Activated T-cell treated with anti-CD3 and anti-CD28 coated beads, Interleukin-2, amount 50 U/mL, for 48 hours (primary cell): ENCODE measurements around the gene ARSG.

Source experiments
- DNase-seq, 2 experiments: peaks; one replicate each; pipeline ENCODE4 v3.0.0-alpha.2; 2020

The ARSG gene

GRCh38 chr17:68456339-68457167 is 165.3 kb downstream of the ARSG start:
- no peak for DNase-seq

- no peak for DNase-seq
These were observed 165.9 kb downstream of the ARSG start, which contains the start of gene WIPI1 for GRCh38 chr17:68457168-68457538. TSS of gene WIPI1 (minus strand) at chr17:68457496. CDS start at chr17:68457421, 75 bp downstream.

- DNase-seq = peak; percentile 98 to 99
These were observed 166.4 kb downstream of the ARSG start for GRCh38 chr17:68457539-68458259.

- no peak for DNase-seq
These were observed 167.2 kb downstream of the ARSG start for GRCh38 chr17:68458260-68459036.

GRCh38 chr17:68459037-68459639 is 167.8 kb downstream of the ARSG start:
- DNase-seq = no peak

- DNase-seq = no peak
These were observed 168.9 kb downstream of the ARSG start for GRCh38 chr17:68460146-68460545.

GRCh38 chr17:68460715-68461114 is 169.4 kb downstream of the ARSG start:
- no peak for DNase-seq

- DNase-seq = no peak
These were observed 169.8 kb downstream of the ARSG start for GRCh38 chr17:68461122-68461539.

GRCh38 chr17:68461589-68461988 is 170.3 kb downstream of the ARSG start:
- DNase-seq = peak; percentile 57 to 64

- peak; percentile 77 to 79 for DNase-seq
These were observed 171.3 kb downstream of the ARSG start for GRCh38 chr17:68462381-68463210.

GRCh38 chr17:68463211-68464019 is 172.1 kb downstream of the ARSG start:
- no peak for DNase-seq

- DNase-seq = no peak
These were observed 177.0 kb downstream of the ARSG start for GRCh38 chr17:68468334-68468733.

GRCh38 chr17:68468788-68469187 is 177.5 kb downstream of the ARSG start:
- DNase-seq = no peak
